ENCODE results near the gene ZNF865. TPM values are rescaled to one million over a fixed set of nuclear protein-coding genes. Genes with fewer than 3 reads are reported as not detected.
A peak's percentile ranks its signal among the peaks of the same experiment; 100 is the strongest.

Gene ZNF865
- total RNA-seq, 1 donor from 2014 or later: 5.6 TPM

DNA sequence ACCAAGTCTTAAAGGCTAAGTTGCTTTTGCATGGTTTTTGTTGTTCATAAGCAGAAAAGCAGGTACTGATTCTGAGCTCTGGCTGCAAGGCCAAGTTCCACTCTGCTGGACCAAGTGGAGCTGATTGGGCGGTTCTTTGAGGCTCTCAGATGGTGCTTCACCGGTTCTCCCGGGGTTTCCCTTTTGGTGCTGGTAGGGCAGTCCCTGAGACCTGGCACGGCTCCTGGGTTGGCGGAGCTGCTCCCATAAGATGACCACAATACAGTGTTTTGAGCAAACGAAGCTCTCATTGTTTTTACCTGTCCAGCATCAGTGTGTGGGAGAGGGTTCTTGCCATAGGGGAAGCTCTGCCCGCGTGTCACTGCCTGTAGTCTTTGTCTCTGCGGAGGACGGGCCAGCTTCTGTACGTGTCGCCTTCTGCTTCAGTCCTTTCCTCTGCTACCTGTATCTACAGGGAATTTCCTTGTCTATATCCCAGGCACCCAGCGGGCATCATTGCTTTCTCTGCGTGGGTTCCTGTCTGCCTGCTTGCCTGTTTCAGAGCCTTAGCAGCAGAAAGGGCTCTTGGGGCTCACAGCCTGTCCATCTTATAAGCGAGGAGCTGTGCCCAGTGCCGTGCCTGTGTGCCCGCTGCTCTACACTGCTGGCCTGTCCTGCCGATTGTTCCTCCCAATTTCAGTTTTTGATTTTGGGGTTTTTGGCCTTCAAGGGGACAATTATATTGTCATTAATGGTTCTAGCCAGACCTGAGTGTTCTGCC lies 51.7 kb downstream of the ZNF865 start:
- DNase-seq (ENCODE audit: low read depth): no peak
- H3K27me3 ChIP-seq (ENCODE audit: control insufficient read depth, insufficient read depth, low read length): no peaks in the 10 kb centered on the region
- H3K36me3 ChIP-seq (ENCODE audit: control insufficient read depth, insufficient read depth, low read length): peaks cover 2% of the 10 kb centered on the region
- peak overlapping the region; percentile 70 for H3K4me3 ChIP-seq (ENCODE audit: low read depth, low read length)
- TF ChIP-seq, protein P1, sequence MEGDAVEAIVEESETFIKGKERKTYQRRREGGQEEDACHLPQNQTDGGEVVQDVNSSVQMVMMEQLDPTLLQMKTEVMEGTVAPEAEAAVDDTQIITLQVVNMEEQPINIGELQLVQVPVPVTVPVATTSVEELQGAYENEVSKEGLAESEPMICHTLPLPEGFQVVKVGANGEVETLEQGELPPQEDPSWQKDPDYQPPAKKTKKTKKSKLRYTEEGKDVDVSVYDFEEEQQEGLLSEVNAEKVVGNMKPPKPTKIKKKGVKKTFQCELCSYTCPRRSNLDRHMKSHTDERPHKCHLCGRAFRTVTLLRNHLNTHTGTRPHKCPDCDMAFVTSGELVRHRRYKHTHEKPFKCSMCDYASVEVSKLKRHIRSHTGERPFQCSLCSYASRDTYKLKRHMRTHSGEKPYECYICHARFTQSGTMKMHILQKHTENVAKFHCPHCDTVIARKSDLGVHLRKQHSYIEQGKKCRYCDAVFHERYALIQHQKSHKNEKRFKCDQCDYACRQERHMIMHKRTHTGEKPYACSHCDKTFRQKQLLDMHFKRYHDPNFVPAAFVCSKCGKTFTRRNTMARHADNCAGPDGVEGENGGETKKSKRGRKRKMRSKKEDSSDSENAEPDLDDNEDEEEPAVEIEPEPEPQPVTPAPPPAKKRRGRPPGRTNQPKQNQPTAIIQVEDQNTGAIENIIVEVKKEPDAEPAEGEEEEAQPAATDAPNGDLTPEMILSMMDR (IDR thresholded peaks at IDR 0.05; ENCODE audit: insufficient read depth, low read length, poor library complexity, severe bottlenecking): no peak

DNA sequence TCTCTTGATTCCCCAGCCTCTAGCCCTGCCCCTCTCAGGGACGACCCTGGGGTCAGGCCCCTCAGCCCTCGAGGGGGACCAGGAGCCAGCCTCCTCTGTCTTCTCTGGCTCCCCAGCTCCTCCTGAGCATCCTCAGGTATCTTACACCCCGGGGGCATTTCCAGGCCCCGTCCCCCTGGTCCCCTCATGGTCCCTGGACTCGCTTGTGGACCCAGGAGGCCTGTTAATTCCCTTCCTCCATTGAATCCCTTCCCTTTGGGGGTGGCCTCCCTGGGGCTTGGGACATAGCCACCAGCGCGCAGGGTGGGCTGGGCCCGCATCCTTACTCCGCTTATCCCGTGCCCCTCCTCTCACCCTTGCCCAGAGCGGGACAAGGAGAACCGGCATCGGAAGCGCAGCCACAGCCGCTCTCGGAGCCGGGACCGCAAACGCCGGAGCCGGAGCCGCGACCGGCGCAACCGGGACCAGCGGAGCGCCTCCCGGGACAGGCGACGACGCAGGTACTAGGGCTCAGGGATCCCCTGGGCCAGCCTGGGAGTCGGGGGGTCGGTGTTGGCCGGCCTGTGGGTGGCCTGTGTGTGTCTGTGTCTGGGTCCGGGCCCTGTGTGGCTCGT lies 53.5 kb downstream of the ZNF865 start:
- TF ChIP-seq, protein P1 (IDR thresholded peaks at IDR 0.05; ENCODE audit: insufficient read depth, low read length, poor library complexity, severe bottlenecking): no peak
- Histone ChIP-seq H3K27me3 (ENCODE audit: control insufficient read depth, insufficient read depth, low read length) (no peaks in the 10 kb centered on the region), H3K4me3 (ENCODE audit: low read depth, low read length) (no peak overlapping the region), H3K36me3 (ENCODE audit: control insufficient read depth, insufficient read depth, low read length) (peaks cover 8% of the 10 kb centered on the region)
- DNase-seq (ENCODE audit: low read depth): no peak

DNA sequence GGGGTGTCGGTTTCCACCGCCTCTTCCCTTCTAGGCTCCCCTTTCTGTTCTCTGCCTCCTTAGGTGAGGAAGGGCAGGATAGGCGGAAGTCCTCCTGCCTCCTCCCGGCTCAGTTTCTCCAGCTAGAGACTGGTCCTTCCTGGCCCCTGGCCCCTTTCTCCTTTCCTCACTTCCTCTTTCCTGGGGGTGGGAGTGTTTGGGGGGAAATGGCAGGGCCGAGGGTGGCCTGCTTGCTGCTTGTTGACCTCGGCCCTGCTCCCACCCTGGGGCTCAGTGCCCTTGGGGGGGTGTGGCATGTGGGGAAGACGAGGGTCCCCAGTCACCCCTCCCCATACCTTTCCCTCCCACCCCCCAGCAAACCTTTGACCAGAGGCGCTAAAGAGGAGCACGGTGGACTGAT lies 54.4 kb downstream of the ZNF865 start:
- Histone ChIP-seq H3K4me3 (ENCODE audit: low read depth, low read length) (no peak overlapping the region), H3K27me3 (ENCODE audit: control insufficient read depth, insufficient read depth, low read length) (no peaks in the 10 kb centered on the region), H3K36me3 (ENCODE audit: control insufficient read depth, insufficient read depth, low read length) (peaks cover 8% of the 10 kb centered on the region)
- TF ChIP-seq, protein P1 (IDR thresholded peaks at IDR 0.05; ENCODE audit: insufficient read depth, low read length, poor library complexity, severe bottlenecking): no peak
- DNase-seq (ENCODE audit: low read depth): no peak

DNA sequence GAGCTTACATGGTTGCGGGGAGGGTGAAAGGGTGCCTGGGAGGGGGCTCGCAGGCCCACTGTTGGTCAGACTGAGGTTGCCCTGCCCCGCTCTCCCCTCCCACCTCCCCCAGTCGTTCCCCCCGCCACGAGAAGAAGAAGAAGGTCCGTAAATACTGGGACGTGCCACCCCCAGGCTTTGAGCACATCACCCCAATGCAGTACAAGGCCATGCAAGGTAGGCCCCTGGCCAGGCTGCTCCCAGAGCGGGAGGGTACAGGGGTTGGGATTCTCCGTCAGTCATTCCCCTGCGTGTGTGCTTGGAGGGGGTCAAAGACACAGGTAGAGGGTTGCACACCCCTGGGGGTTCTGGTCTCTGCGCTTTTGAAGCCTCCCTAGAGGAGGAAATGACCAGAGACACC lies 55.0 kb downstream of the ZNF865 start:
- no peak for DNase-seq (ENCODE audit: low read depth)
- Histone ChIP-seq H3K4me3 (ENCODE audit: low read depth, low read length) (no peak overlapping the region), H3K27me3 (ENCODE audit: control insufficient read depth, insufficient read depth, low read length) (no peaks in the 10 kb centered on the region), H3K36me3 (ENCODE audit: control insufficient read depth, insufficient read depth, low read length) (peaks cover 8% of the 10 kb centered on the region)
- TF ChIP-seq, protein P1 (IDR thresholded peaks at IDR 0.05; ENCODE audit: insufficient read depth, low read length, poor library complexity, severe bottlenecking): no peak

DNA sequence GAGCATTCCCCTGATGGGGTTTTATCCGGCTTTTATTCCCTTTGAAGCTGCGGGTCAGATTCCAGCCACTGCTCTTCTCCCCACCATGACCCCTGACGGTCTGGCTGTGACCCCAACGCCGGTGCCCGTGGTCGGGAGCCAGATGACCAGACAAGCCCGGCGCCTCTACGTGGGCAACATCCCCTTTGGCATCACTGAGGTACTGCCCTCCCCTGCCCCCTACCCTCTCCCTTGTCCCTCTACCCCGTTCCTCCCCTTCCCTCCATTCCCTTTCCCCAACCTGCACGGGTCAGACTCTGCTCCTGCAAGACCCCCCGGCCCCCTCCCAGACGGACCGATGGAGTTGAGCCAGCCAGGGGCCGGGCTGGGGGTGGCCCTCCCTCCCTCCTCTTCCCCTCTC lies 55.5 kb downstream of the ZNF865 start:
- Histone ChIP-seq H3K4me3 (ENCODE audit: low read depth, low read length) (no peak overlapping the region), H3K36me3 (ENCODE audit: control insufficient read depth, insufficient read depth, low read length) (peaks cover 8% of the 10 kb centered on the region), H3K27me3 (ENCODE audit: control insufficient read depth, insufficient read depth, low read length) (no peaks in the 10 kb centered on the region)
- DNase-seq (ENCODE audit: low read depth): no peak
- TF ChIP-seq, protein P1 (IDR thresholded peaks at IDR 0.05; ENCODE audit: insufficient read depth, low read length, poor library complexity, severe bottlenecking): no peak

All from kidney epithelial cell (primary cell).